ENCODE measurements around the gene CMKLR1.

Gene CMKLR1

GRCh38 chr12:108252523-108252922 is 86.6 kb downstream of the CMKLR1 start:
- Histone ChIP-seq H3K4me3 (ENCODE audit: low read depth in 1 of 2, low read length in 2 of 2) (no peak overlapping the region), H3K9me3 (ENCODE audit: insufficient read depth, low read length, severe bottlenecking) (no peaks in the 10 kb centered on the region), H3K27me3 (ENCODE audit: insufficient read depth, low read length, poor library complexity) (peaks cover 10% of the 10 kb centered on the region), H3K4me1 (ENCODE audit: insufficient read depth, low read length) (peaks cover 6% of the 10 kb centered on the region; the same call in 1 of the 2 replicates), H4K20me1 (ENCODE audit: insufficient read depth, low read length) (no peaks in the 10 kb centered on the region), H2AFZ (ENCODE audit: low read depth, low read length) (no peak overlapping the region), H3K4me2 (ENCODE audit: insufficient read depth, low read length) (no peak overlapping the region), H3K27ac (ENCODE audit: low read length) (no peak overlapping the region), H3K36me3 (ENCODE audit: insufficient read depth, low read length) (no peaks in the 10 kb centered on the region), H3K9ac (ENCODE audit: low read depth, low read length) (no peak overlapping the region), H3K79me2 (ENCODE audit: insufficient read depth, low read length) (no peaks in the 10 kb centered on the region)
- TF ChIP-seq EZH2 (IDR thresholded peaks at IDR 0.05; ENCODE audit: borderline replicate concordance, low read depth, low read length, severe bottlenecking) (no peak), CTCF (IDR thresholded peaks at IDR 0.05; ENCODE audit: borderline replicate concordance, extremely low read depth, low read length, poor library complexity, severe bottlenecking) (no peak)
- DNase-seq, result no peak
- no peak for ATAC-seq (ENCODE audit: insufficient read depth, low read depth)

- no peak overlapping the region for H3K27ac ChIP-seq (ENCODE audit: low read length)
- H3K27me3 ChIP-seq (ENCODE audit: insufficient read depth, low read length, poor library complexity), result peaks cover 13% of the 10 kb centered on the region
Measured at GRCh38 chr12:108248011-108248410, 91.1 kb downstream of the CMKLR1 start.

GRCh38 chr12:108247130-108247529 is 92.0 kb downstream of the CMKLR1 start:
- ATAC-seq (ENCODE audit: insufficient read depth, low read depth), result no peak

More at GRCh38 chr12:108248011-108248410, 91.1 kb downstream of the CMKLR1 start:
- ATAC-seq (ENCODE audit: insufficient read depth, low read depth), result no peak
- H3K9ac ChIP-seq (ENCODE audit: low read depth, low read length), result no peak overlapping the region
- H3K4me3 ChIP-seq (ENCODE audit: low read depth in 1 of 2, low read length in 2 of 2), result no peak overlapping the region
- H4K20me1 ChIP-seq (ENCODE audit: insufficient read depth, low read length), result no peaks in the 10 kb centered on the region
- no peak overlapping the region for H3K4me2 ChIP-seq (ENCODE audit: insufficient read depth, low read length)
- no peak overlapping the region for H2AFZ ChIP-seq (ENCODE audit: low read depth, low read length)
- no peaks in the 10 kb centered on the region for H3K9me3 ChIP-seq (ENCODE audit: insufficient read depth, low read length, severe bottlenecking)
- no peaks in the 10 kb centered on the region for H3K4me1 ChIP-seq (ENCODE audit: insufficient read depth, low read length)
- H3K36me3 ChIP-seq (ENCODE audit: insufficient read depth, low read length), result no peaks in the 10 kb centered on the region
- no peak for TF ChIP-seq CTCF (IDR thresholded peaks at IDR 0.05; ENCODE audit: borderline replicate concordance, extremely low read depth, low read length, poor library complexity, severe bottlenecking)
- TF ChIP-seq EZH2 (IDR thresholded peaks at IDR 0.05; ENCODE audit: borderline replicate concordance, low read depth, low read length, severe bottlenecking), result no peak
- DNase-seq, result no peak
- H3K79me2 ChIP-seq (ENCODE audit: insufficient read depth, low read length), result no peaks in the 10 kb centered on the region

More at GRCh38 chr12:108247130-108247529, 92.0 kb downstream of the CMKLR1 start:
- DNase-seq, result no peak
- peaks cover 13% of the 10 kb centered on the region for H3K27me3 ChIP-seq (ENCODE audit: insufficient read depth, low read length, poor library complexity)
- no peak overlapping the region for H3K4me2 ChIP-seq (ENCODE audit: insufficient read depth, low read length)
- H3K4me3 ChIP-seq (ENCODE audit: low read depth in 1 of 2, low read length in 2 of 2), result no peak overlapping the region
- H3K4me1 ChIP-seq (ENCODE audit: insufficient read depth, low read length), result no peaks in the 10 kb centered on the region
- no peaks in the 10 kb centered on the region for H4K20me1 ChIP-seq (ENCODE audit: insufficient read depth, low read length)
- H3K27ac ChIP-seq (ENCODE audit: low read length), result no peak overlapping the region
- no peaks in the 10 kb centered on the region for H3K79me2 ChIP-seq (ENCODE audit: insufficient read depth, low read length)
- H3K36me3 ChIP-seq (ENCODE audit: insufficient read depth, low read length), result no peaks in the 10 kb centered on the region
- H2AFZ ChIP-seq (ENCODE audit: low read depth, low read length), result no peak overlapping the region
- H3K9me3 ChIP-seq (ENCODE audit: insufficient read depth, low read length, severe bottlenecking), result no peaks in the 10 kb centered on the region
- H3K9ac ChIP-seq (ENCODE audit: low read depth, low read length), result no peak overlapping the region
- TF ChIP-seq CTCF (IDR thresholded peaks at IDR 0.05; ENCODE audit: borderline replicate concordance, extremely low read depth, low read length, poor library complexity, severe bottlenecking) (no peak), EZH2 (IDR thresholded peaks at IDR 0.05; ENCODE audit: borderline replicate concordance, low read depth, low read length, severe bottlenecking) (no peak)

Data from DND-41 (cell line).